GM12892 (cell line): ENCODE data around the gene NAA35. TPM values are rescaled to one million over a fixed set of nuclear protein-coding genes. Genes with fewer than 3 reads are reported as not detected.

ENCODE experiments used
- DNase-seq: peaks from one replicate; pipeline ENCODE4 v3.0.0; 2011; ENCODE audit not compliant: insufficient read length
- FAIRE-seq: peaks from 2 replicates; lab custom pipeline; 2011; peaks lifted over from hg19 to GRCh38; lab: Jason Lieb, UNC
- POLR2A ChIP-seq: IDR thresholded peaks from 2 replicates; pipeline ENCODE4 v1.6.1; 2011; ENCODE audit warnings: low read depth, low read length, control low read depth
- POLR2AphosphoS5 ChIP-seq: IDR thresholded peaks from 2 replicates; pipeline ENCODE4 v1.6.1; 2011; ENCODE audit warnings: low read depth, low read length, control low read depth
- TAF1 ChIP-seq: IDR thresholded peaks from 2 replicates; pipeline ENCODE4 v1.6.1; 2011; ENCODE audit warnings: low read depth, mild to moderate bottlenecking, control low read depth, low read length, borderline replicate concordance
- polyA plus RNA-seq: library from polyadenylated mRNA; unstranded; fragments of >200 nt; gene quantifications from one replicate; pipeline ENCODE4 v1.2.1, GENCODE V29; 2012; ENCODE audit warnings: missing spikeins, inconsistent platforms; ENCODE audit not compliant: missing spikeins

The NAA35 gene
- polyA plus RNA-seq = 17.5 TPM

DNA sequence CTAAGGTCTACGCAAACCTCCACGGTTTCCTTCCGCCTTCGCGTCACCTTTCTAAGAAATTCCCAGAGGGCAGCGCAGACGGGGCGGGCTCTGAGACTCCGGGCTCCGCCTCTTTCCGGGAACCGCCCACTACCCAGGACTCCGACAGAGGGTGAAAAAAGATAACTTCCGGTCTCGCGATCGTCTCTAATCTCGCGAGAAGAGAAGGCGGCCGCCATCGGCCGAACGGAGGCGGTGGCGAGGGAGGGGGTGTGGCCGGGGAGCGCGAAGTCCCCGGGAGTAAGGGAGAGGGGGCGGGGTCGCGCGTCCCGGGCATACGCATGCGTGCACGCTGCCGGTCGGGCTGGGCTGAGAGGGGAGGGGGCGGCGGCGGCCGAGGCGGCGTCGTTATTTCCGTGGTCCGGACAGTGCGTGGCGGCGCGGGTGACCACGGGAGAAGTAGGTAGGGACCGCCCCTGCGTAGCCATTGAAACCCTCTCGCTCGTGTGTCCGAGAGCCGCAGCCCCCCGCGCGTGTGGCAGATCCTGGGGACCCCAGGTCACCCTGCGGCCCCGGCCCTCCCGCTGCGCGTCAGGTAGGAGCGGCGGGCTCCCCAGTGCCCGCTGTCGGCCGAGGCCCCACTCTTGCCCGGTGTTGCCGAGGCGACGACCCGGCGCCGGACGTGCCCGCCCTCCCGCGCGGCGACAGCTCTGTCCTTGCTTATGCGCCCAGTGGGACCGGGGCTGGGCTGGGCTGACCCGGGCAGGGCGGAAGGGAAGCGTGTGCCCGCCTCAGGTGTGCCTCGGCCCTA is at the start of gene NAA35:
Gene NAA35, plus strand, starts transcription at position 315 of the 790 bp plus-strand sequence. CDS start 1,014 bp downstream, outside the sequence.
- DNase-seq (peak; percentile 86), FAIRE-seq (peak; percentile 93)
- TF ChIP-seq POLR2A (no peak; the same call in 1 of the 2 replicates), POLR2AphosphoS5 (peak; percentile 20; the same call in 1 of the 2 replicates), TAF1 (0 out of 2 replicates have a peak, but pooled peaks have one; percentile 19)

DNA sequence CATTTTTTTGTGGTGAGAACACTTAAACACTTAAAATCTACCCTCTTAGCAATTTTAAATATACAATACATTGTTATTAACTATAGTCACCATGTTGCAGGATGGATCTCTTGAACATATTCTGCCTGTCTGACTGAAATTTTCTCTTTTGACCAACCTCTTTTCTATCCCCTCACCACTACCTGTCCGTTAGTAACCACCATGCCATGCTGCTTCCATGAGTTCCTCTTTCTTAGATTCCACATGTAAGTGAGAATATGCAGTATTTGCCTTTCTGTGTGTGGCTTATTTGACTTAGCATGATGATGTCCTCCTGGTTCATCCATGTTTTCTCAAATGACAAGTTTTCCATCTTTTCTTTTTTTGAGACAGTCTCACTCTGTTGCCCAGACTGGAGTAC is 48.5 kb upstream of the NAA35 start:
- DNase-seq (no peak), FAIRE-seq (no peak)
- TF ChIP-seq POLR2AphosphoS5 = no peak
- TF ChIP-seq POLR2A = no peak
- TF ChIP-seq TAF1 = no peak

DNA sequence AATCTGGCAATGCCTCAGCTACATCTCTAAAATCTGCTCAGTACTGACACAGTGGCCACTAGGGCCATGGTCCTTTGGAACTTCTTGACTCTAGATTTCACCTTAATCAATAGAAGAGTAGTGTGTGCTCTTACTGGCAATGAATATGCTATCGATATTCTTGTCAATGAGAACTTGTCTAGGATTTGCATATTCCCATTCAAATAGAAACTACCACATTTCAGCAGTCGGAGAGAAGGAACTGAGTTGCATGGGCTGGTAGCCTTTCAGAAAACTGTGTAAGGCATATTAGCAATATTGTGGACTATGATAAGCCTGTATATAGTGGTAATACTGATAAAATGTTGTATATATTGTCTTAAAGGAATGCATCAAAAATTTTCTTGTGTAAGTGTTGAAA is 45.3 kb upstream of the NAA35 start:
- DNase-seq (no peak), FAIRE-seq (no peak)
- no peak for TF ChIP-seq POLR2A
- TF ChIP-seq POLR2AphosphoS5 = no peak
- TF ChIP-seq TAF1 = no peak

DNA sequence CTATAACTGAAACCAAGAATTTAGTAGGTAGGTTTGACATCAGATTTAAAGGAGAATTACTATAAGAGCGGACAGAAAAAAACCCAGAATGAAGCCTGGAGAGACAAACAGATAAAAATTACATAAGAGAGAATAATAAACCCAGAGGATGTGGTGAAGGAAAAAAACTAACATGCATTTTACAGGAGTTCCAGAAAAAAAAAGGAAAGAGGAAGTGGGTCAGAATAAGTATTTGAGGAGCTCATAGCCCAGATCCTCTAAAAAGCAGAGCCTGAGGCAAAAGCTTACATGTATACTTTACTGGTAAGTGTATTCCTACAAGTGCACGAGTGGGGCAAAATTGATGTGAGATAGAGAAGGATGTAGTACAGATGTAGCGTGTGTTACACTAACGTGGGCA is 43.1 kb upstream of the NAA35 start:
- DNase-seq (no peak), FAIRE-seq (peak; percentile 76)
- TF ChIP-seq POLR2A (no peak), POLR2AphosphoS5 (no peak), TAF1 (no peak)

DNA sequence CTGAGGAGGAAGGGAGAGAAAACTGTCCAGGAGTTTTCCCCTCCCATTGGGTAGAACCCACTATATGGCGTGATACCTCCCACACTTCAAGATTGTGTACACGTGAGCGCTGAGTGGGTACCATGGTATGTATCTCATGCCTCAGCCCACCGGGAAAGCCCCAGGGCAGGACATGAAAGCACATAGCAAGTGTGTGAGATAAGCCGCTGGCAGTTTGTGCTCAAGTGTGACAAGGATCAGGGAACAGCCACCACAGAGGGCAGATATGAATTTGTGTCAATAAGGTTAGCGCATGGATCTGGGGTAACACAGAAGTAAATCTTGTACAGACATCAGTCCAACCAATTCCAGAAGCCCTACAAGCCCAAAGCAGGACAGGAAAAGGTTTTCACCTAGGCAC is 42.6 kb upstream of the NAA35 start:
- no peak for DNase-seq
- FAIRE-seq = no peak
- TF ChIP-seq POLR2AphosphoS5 (no peak), TAF1 (no peak)

DNA sequence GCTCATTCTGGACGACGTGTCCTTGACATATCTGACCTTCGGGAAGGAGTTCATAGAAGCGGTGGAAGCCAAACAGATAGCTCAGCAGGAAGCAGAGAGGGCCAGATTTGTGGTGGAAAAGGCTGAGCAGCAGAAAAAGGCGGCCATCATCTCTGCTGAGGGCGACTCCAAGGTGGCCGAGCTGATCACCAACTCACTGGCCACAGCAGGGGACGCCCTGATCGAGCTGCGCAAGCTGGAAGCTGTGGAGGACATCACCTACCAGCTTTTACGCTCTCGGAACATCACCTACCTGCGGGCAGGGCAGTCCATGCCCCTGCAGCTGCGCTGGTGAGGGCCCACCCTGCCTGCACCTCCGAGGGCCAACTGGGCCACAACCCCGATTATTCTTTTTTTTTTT is 41.6 kb upstream of the NAA35 start:
- no peak for DNase-seq
- FAIRE-seq = no peak
- TF ChIP-seq TAF1 (no peak), POLR2AphosphoS5 (no peak), POLR2A (no peak)

DNA sequence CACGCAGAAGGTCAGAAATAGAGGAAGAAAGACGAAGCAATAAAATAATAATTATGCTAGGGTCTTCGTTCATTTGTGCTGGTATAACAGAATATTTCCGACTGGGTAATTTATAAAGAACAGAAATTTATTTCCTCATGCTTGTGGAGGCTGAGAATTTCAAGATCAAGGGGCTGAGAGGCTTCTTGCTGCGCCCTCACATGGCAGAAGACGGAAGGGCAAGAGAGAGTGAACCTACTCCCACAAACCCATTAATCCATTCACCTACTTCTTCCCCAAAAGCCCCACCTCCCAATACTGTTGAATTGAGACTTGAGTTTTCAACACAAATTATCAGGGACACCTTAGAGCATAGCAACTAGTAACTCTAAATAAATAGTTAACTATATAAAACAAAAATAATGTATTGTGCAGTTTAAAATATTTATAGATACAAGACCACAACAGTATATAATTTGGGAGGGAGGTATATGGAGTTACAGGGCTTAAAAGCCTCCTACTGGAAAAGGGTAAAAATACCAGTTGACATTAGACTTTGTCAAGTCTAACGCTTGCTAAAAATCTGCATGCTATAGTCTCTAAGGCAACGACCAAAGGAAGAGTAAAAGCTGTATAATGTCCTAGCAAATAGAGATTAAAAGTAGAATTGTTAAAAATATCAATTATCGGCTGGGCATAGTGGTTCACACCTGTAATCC is 40.3 kb upstream of the NAA35 start:
- DNase-seq (no peak), FAIRE-seq (no peak)
- no peak for TF ChIP-seq POLR2AphosphoS5
- no peak for TF ChIP-seq POLR2A
- TF ChIP-seq TAF1 = no peak

DNA sequence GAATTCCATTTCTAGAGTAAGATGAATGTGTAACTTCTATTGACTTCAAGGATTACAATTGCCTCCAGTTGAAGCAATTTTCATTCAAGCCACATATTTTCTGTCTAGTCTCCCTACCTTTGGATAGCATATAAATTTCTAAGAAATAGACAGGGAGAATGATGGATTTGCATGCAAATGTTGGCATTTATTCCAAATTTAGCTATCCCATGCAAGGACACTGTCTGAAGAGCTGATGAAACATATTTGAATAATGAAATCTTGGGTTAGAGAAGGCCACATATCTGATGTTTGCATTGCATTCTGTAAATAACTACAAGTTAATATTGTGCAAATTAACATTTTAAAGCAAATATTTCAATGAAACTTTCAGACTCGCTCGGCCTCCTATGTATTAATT is 36.0 kb upstream of the NAA35 start:
- DNase-seq (no peak), FAIRE-seq (no peak)
- TF ChIP-seq TAF1 = no peak
- no peak for TF ChIP-seq POLR2A
- no peak for TF ChIP-seq POLR2AphosphoS5

DNA sequence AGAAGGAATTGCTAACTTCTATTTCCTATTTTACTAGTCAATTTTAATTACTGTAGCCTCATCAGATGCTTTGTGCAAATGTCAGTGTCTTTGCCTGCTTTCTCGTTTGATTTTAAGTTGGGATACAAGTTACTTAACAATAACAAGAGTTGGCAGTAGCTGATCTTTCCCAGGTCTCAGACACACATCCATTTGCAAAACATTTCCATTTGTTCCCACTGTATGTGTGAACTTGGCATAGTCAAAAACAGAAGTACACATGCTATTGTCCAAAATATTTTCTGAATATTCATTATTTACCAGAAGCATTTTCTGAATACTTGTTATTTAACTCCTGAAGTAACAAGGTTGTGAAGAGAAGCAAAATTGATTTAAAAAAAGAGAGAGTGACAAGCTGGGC is 35.0 kb upstream of the NAA35 start:
- DNase-seq (no peak), FAIRE-seq (no peak)
- TF ChIP-seq POLR2A (no peak), TAF1 (no peak), POLR2AphosphoS5 (no peak)

DNA sequence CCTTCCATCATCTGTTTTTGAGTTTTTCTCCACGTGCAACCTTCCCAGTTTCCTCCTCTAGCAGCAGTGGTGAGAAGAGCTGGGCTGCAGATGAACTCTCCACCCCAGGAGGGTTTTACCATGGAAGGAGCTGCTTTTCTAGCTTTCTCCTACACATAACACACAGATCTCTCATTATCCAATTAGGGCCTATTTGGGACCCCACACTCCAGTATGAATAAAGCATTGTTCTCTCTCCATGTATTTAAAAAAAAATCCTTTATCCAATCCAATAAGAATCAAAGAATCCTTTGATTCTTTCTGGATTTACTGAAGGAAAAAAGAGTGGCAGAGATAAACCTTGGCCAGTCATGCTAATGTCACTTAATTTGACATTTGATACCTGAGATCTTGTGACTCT is 31.6 kb upstream of the NAA35 start:
- DNase-seq (no peak), FAIRE-seq (no peak)

DNA sequence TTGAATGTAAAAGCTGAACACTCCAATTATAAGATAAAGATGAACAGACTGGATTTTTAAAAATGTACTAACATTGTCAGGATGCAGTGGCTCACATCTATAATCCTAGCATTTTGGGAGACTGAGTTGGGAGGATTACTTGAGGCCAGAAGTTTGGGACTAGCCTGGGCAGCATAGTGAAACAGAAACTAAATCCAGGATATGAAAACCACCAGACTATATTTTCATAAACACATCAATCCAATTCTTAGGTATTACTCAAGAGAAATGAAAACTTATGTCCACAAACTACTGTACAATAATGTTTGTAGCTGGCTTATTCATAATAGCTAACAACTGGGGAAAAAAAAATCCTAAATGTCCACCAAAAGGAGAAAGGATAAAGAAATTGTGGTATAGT is 26.8 kb upstream of the NAA35 start:
- no peak for FAIRE-seq
- no peak for TF ChIP-seq POLR2AphosphoS5

More for the DNA sequence above, 31.6 kb upstream of the NAA35 start:
- TF ChIP-seq POLR2AphosphoS5 (no peak), POLR2A (no peak), TAF1 (no peak)

DNA sequence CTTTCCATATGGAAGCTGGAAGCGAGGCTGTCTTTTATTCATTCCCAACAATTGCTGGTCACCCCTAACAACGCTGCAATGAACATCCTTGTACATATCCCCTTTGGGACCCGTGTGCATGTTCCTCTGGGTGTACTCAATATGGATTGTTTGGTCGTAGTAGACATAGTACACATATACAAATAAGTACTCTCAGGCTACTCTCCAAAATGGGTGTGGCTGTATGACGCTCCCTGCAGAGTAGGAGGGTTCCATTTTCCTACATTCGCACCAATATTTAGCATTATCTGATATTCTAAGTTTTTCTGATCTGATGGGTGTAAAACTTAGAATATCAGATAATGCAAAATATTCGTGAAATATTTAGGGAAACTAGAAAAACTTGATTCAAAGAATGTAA is 23.2 kb upstream of the NAA35 start:
- DNase-seq = no peak
- TF ChIP-seq POLR2AphosphoS5 (no peak), POLR2A (no peak), TAF1 (no peak)
- FAIRE-seq = no peak

More for the DNA sequence above, 26.8 kb upstream of the NAA35 start:
- no peak for DNase-seq
